PC-3 (cell line): ENCODE data around the gene HSF4.

Experiments
- EZH2 ChIP-seq: fragments of 300-600 bp; sonication (generic); IDR thresholded peaks from one replicate; pipeline ENCODE4 v1.6.1; 2017; ENCODE audit warnings: antibody characterized with exemption, mild to moderate bottlenecking, low read length; ENCODE audit not compliant: unreplicated experiment
- TF ChIP-seq, protein P1 (sequence below): fragments of 300-600 bp; sonication (generic); conservative IDR thresholded peaks from 2 replicates; pipeline ENCODE4 v1.5.1; 2017; ENCODE audit warnings: antibody characterized with exemption, low read depth, mild to moderate bottlenecking, low read length

DNA sequence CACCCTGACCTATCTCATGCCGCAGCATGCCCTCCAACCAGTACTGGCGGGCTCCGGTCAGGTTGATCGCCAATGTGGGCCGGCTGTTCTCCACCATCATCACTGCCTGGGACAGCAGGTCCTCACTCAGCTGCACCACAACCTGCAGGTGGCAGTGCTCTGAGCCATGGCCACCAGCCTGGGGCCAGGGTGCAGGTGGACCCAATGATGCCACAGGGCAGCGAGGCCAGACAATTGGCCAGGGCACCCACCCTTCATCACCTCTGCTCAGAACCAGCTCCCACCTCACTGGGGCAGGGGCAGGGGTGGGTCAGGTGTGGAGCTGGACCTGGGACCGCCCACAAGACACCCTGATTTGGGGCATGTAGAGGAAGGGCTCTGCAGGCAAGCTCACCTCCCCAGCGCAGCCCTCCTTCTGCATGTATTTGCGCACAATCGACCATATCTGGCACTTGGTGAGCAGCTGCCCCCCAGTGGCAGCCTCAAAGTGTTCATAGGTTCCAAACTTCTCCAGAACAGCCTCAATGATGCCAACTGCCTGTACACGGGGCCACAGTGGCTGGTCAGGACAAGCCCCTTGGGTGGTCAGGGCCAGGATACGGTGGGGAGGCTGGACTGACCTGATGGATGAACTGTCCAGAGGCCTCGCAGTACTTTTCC, 15.0 kb downstream of the HSF4 start:
- TF ChIP-seq, protein P1, sequence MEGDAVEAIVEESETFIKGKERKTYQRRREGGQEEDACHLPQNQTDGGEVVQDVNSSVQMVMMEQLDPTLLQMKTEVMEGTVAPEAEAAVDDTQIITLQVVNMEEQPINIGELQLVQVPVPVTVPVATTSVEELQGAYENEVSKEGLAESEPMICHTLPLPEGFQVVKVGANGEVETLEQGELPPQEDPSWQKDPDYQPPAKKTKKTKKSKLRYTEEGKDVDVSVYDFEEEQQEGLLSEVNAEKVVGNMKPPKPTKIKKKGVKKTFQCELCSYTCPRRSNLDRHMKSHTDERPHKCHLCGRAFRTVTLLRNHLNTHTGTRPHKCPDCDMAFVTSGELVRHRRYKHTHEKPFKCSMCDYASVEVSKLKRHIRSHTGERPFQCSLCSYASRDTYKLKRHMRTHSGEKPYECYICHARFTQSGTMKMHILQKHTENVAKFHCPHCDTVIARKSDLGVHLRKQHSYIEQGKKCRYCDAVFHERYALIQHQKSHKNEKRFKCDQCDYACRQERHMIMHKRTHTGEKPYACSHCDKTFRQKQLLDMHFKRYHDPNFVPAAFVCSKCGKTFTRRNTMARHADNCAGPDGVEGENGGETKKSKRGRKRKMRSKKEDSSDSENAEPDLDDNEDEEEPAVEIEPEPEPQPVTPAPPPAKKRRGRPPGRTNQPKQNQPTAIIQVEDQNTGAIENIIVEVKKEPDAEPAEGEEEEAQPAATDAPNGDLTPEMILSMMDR: peak; percentile 38; the same call in 1 of the 2 replicates
- TF ChIP-seq EZH2: no peak
